Cerebellar cortex (tissue), 1 donor: ENCODE data around the gene S100A6.
"Not testable (repeated sequence)": the region's sequence is repeated elsewhere in the genome, so short reads cannot be mapped to it uniquely, and the experiment has no call there.

Experiments
- DNase-seq: peaks from one replicate; pipeline ENCODE4 v3.0.0-alpha.2; 2015; ENCODE audit warnings: low spot score

S100A6 gene

GRCh38 chr1:153535242-153536011 is at the start of gene S100A6:
Gene S100A6 (minus strand): TSS chr1:153535991. CDS start chr1:153535339, 652 bp downstream.
- DNase-seq: peak; percentile 81

- no peak for DNase-seq
Observed at GRCh38 chr1:153585006-153585405, 49.2 kb upstream of the S100A6 start.

- DNase-seq: no peak
Observed at GRCh38 chr1:153583976-153584375, 48.2 kb upstream of the S100A6 start.

DNA sequence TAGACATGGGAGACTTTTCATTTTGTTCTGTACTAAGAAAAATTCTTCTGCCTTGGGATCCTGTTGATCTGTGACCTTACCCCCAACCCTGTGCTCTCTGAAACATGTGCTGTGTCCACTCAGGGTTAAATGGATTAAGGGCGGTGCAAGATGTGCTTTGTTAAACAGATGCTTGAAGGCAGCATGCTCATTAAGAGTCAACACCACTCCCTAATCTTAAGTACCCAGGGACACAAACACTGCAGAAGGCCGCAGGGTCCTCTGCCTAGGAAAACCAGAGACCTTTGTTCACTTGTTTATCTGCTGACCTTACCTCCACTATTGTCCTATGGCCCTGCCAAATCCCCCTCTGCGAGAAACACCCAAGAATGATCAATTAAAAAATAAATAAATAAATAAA is 47.7 kb upstream of the S100A6 start:
- not testable (repeated sequence) for DNase-seq

DNA sequence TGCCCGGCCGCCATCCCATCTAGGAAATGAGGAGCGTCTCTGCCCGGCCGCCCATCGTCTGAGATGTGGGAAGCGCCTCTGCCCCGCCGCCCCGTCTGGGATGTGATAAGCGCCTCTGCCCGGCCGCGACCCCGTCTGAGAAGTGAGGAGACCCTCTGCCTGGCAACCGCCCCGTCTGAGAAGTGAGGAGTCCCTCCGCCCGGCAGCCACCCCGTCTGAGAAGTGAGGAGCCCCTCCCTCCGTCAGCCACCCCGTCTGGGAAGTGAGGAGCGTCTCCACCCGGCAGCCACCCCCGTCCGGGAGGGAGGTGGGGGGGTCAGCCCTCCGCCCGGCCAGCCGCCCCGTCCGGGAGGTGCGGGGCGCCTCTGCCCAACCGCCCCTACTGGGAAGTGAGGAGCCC is 47.0 kb upstream of the S100A6 start:
- not testable (repeated sequence) for DNase-seq

DNA sequence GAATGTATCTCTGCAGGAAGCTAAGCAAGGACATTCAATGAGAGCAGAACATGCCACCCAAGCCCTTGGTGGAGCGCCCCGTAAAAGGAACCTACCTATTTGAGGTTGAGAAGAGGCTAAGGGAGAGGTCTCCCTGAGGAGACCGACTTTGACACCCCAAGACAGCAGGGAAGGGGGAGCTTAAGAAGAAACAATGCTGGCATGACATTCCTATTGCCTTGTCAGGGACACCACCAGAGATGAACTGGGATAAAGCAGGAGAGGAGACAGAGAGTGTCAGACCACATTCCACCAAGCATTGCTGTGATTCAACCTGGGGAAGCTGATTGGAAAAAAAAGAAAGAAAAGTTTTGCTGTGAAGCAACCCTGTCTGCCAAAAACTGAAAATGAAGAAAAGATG is 43.1 kb upstream of the S100A6 start:
- DNase-seq: no peak

DNA sequence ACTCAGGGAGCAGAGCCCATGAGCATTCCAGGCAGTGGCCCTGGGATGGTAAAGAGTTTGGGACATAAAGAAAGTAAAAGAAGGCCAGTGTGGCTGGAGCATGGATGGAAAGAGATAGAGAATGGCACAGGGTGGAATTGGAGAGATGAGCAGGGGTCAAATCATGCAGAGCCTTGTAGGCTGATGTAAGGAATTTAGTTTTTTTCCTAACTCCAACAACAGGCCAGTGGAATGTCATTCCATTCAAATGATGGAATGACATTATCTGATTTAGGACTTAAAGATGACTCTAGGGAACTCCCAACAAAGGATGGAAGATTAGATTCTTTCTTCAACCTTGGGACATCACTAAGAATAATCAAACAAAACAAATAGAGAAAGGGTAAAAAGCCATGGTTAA is 42.7 kb upstream of the S100A6 start:
- DNase-seq: no peak

- DNase-seq: no peak
Observed at GRCh38 chr1:153577624-153578051, 41.8 kb upstream of the S100A6 start.

DNA sequence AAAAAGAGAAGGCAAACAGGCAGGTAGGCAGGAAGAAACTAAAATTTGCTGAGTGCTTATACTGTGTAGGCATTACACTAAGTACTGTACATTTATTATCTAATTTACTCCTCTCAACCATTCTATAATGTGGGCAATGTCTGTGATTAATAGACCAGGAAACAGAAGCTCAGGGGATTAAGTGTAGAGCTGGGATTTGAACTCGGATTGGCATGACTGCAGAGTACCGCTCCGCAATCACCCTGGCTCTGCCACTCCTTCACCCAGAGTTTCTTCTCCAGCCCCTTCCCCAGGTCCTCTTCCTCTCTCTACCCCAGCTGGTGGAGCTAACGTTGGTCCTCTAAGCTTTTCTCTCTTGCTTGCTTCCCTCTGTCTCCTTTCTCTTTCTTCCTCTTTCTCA is 41.3 kb upstream of the S100A6 start:
- DNase-seq: no peak

DNA sequence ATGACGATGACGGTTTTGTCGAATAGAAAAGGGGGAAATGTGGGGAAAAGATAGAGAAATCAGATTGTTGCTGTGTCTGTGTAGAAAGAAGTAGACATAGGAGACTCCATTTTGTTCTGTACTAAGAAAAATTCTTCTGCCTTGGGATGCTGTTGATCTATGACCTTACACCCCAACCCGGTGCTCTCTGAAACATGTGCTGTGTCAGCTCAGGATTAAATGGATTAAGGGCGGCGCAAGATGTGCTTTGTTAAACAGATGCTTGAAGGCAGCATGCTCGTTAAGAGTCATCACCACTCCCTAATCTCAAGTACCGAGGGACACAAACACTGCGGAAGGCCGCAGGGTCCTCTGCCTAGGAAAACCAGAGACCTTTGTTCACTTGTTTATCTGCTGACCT is 39.7 kb upstream of the S100A6 start:
- not testable (repeated sequence) for DNase-seq

DNA sequence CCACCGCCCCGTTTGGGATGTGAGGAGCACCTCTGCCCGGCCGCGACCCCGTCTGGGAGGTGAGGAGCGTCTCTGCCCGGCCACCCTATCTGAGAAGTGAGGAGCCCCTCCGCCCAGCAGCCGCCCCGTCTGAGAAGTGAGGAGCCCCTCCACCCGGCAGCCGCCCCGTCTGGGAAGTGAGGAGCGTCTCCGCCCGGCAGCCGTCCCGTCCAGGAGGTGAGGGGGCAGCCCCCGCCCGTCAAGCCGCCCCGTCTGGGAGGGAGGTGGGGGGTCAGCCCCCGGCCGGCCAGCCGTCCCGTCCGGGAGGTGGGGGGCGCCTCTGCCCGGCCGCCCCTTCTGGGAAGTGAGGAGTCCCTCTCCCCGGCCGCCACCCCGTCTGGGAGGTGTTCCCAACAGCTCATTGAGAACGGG is 39.3 kb upstream of the S100A6 start:
- not testable (repeated sequence) for DNase-seq

DNA sequence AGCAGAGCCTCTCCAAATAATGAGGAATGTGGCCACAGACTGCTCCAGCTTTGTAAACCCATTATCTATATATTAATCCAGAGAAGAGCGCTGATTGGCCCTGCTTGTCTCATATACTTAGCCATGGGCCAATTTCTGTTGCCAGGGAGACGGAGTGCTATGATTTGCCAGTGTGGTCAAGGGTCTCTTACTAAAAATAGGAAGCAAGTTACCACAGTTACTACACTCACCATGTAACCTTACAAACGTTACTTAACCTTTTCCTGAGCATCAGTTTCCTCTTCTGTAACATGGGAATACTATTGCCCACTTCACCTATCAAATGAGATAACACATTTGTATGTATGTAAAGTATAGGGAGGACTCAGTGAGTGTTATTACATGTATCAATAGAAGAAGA is 37.6 kb upstream of the S100A6 start:
- DNase-seq: no peak

GRCh38 chr1:153572569-153573015 is 36.8 kb upstream of the S100A6 start:
- peak; percentile 76 for DNase-seq

GRCh38 chr1:153571706-153572105 is 35.9 kb upstream of the S100A6 start:
- no peak for DNase-seq

DNA sequence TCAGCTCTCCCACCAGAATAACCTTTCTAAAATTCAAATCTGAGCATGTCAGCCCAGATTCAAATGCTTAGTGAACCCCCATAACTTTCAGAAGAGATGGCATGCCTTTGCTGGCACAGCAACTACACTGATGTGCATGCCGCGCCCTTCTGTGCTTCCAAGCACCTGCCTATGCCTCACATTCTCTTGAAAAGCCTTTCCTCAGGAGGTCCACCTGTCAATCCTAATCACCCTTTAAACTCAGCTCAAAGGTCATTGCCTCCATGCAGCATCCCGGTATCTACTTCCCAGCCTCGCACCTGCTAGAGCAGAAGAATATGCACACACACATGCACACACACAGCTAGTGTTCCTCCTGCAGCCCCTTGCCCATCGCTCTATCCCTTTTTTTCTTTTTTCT is 35.1 kb upstream of the S100A6 start:
- no peak for DNase-seq

DNA sequence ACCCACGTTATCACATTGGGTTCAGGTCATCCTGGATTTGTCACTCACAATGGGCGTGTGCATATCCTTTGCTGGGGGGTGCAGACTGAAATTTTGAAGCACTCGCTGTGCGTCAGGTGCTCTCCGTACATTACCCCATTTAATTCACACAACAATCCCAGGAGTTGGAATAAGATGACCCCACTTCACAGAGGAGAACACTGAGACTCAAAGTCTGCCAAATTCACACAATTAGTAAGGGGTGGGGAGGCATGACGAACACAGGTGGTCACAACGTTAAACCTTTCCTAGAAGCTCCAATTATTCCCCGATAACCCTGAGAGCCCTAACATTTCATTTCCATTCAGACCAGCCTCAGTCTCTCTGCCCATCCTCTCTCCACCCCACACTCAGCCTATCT is 33.7 kb upstream of the S100A6 start:
- DNase-seq: no peak

GRCh38 chr1:153568367-153569099 is 32.7 kb upstream of the S100A6 start:
- peak; percentile 91 for DNase-seq

- peak; percentile 31 for DNase-seq
Observed at GRCh38 chr1:153567621-153568366, 32.0 kb upstream of the S100A6 start.

DNA sequence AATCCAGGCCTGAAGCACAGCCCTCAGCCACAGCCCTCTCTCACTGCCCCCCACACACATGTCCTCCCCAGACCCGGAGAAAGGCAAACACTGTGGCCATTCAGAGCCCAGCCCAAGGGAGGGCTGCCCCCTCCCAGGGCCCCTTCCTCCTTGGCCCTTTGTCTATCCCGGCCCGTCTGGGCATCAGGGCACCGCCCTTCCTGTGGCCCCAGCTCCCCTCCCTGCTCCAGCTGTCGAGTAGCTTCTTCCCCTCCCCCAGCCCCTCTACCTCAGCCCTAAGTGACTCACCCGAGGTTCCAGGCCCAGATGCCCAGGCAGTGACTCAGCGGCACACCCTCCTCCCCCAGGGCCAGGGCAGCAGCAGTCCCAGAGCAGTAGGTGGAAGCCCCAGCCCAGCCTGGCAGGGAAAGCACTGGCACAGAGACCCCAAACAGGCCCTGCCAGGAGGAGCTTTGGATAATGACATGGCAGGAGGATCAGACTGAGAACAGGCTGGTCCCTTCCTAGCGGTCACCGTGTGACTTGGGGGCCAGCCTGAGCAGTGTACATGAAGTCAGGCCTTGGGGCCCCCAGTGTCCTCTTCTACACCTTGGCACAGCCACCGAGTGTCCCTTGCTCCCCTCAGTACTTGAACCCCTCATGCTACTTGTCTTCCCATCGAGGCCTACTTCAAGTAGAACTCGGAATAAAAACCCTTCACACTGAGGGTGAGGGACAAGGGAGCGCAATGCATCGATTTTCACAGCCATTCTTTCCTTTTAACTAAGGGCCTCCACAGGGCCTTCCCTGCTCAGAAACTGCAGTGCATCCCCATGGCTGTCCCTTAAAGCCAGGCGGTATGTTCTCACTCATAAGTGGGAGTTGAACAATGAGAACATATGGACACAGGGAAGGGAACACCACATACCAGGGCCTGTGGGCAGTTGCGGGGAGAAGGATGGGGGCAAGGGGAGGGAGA is 30.9 kb upstream of the S100A6 start:
- peak; percentile 67 for DNase-seq

DNA sequence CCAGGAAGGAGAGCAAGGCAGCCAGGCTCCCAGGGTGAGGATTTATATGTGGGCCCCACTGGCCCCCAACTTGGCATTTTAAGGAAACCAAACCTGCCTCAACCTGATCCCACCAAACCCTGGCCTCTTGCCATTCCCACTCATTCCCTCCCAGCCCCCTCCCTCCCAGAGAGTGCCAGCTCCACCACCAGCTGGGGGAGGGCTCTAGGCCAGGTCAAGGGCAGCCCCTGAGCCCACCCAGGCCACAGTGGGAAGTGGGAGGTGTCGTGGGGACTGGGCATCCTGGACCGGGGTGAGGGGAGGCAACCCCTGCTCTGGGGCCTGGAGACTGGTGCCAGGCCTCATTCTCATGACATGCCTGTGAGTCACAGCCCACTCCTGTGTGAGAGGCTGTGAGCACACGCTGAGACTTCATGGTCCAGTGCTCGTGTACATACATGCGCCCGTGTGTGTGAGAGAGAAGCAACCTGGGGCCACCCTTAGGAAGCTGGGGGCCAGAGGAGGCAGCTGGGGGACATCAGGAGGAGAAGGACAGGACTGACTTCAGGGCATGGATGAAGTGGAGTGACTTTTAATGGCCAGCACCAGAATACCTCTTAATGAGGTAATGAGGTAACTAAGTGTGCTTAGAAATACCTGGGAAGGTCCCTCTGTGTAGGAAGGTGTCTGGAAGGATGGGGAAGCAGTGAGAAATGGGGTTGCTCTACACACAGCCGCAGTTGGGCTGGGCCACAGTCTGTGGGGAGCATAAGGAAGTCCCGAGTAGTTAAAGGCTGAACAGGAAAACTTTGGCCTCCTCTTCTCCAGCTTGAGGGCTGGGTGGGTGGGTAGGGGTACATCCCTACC is 30.0 kb upstream of the S100A6 start, which contains the start of gene S100A2:
S100A2 (minus strand) TSS at position 316 of the 846 bp plus-strand sequence. CDS start 1,967 bp downstream, outside the sequence.
- no peak for DNase-seq
